HepG2 (cell line): Measurements from ENCODE around the gene ADAD2. TPM values are rescaled to one million over a fixed set of nuclear protein-coding genes. Genes with fewer than 3 reads are reported as not detected.

Experiments
- ATAC-seq: fragments of 200-7000 bp; cut with Tn5 transposase; 3 replicates; pipeline ENCODE4 v1.9.1; 2020; ENCODE audit warnings: mild to moderate bottlenecking, moderate library complexity
- BruUV-seq: library from RNA; stranded (reverse); fragments of 400-500 nt; replicated peaks from 2 replicates; lab custom pipeline; 2021; lab: Mats Ljungman, UMichigan
- CTCF ChIA-PET: fragments of 300-600 bp; formaldehyde crosslinking; extraction: SDS; loops from one replicate; lab custom pipeline; 2021; ENCODE audit warnings: low total read pairs, inconsistent platforms, low intra/inter-chr PET ratio; lab: Yijun Ruan, JAX
- POLR2A ChIA-PET: fragments of 350-600 bp; sonication (Branson Sonifier 250); formaldehyde crosslinking; loops from one replicate; lab custom pipeline; 2020; ENCODE audit warnings: antibody characterized with exemption, inconsistent platforms; lab: Yijun Ruan, JAX
- DNase-seq: peaks from one replicate; pipeline ENCODE4 v3.0.0-alpha.2; 2015; ENCODE audit warnings: low spot score
- FAIRE-seq: peaks from 3 replicates; lab custom pipeline; 2011; peaks lifted over from hg19 to GRCh38; lab: Jason Lieb, UNC
- H2AFZ ChIP-seq: one replicate; pipeline ENCODE4 v1.6.1; 2011; ENCODE audit warnings: low read length, inconsistent platforms
- H3K27ac ChIP-seq: fragments of 300-600 bp; 3 replicates; pipeline ENCODE4 v1.8.0; 2011; ENCODE audit warnings: mixed run types, mild to moderate bottlenecking, mixed read lengths, low read length, inconsistent platforms; ENCODE audit not compliant: insufficient read depth; ENCODE audit errors: extremely low read length
- H3K27me3 ChIP-seq, 2 experiments: fragments of 200-600 bp in 1 of 2; 2 replicates in 1 of 2; 3 replicates in 1 of 2; pipeline versions ENCODE4 v1.6.0 to v1.8.0; 2011; ENCODE audit warnings: low read length in 2 of 2, mild to moderate bottlenecking in 2 of 2, moderate library complexity in 2 of 2, inconsistent platforms in 1 of 2; ENCODE audit not compliant: insufficient read depth in 2 of 2, control insufficient read depth in 1 of 2
- H3K36me3 ChIP-seq, 2 experiments: fragments of 200-600 bp in 1 of 2; replicated peaks in 1 of 2; 2 replicates in 1 of 2; 3 replicates in 1 of 2; pipeline versions ENCODE4 v1.5.1 to v1.8.0; 2011; ENCODE audit warnings: low read length in 2 of 2, inconsistent platforms in 1 of 2; ENCODE audit not compliant: insufficient read depth in 2 of 2, control insufficient read depth in 1 of 2
- H3K4me1 ChIP-seq: 2 replicates; pipeline ENCODE4 v1.5.1; 2012; ENCODE audit warnings: low read length, inconsistent platforms; ENCODE audit not compliant: insufficient read depth
- H3K4me2 ChIP-seq: 2 replicates; pipeline ENCODE4 v1.6.0; 2011; ENCODE audit warnings: low read depth, low read length, inconsistent platforms
- H3K4me3 ChIP-seq, 3 experiments: fragments of 200-600 bp in 1 of 3; sonication (generic), shearing (Covaris generic) in 1 of 3; replicated peaks in 1 of 3; 2 replicates each; pipeline ENCODE4 v1.5.1; 2011 to 2016; ENCODE audit warnings: low read length in 3 of 3, inconsistent platforms in 2 of 3, low read depth in 2 of 3, mild to moderate bottlenecking in 2 of 3, control low read depth in 1 of 3, mixed read lengths in 1 of 3; ENCODE audit not compliant: insufficient read depth in 1 of 3
- H3K79me2 ChIP-seq: one replicate; pipeline ENCODE4 v1.6.1; 2011; ENCODE audit warnings: low read length, inconsistent platforms; ENCODE audit not compliant: insufficient read depth
- H3K9ac ChIP-seq: 2 replicates; pipeline ENCODE4 v1.6.0; 2011; ENCODE audit warnings: mild to moderate bottlenecking, low read depth, low read length, inconsistent platforms; ENCODE audit not compliant: insufficient read depth
- H3K9me3 ChIP-seq: 2 replicates; pipeline ENCODE4 v1.5.1; 2012; ENCODE audit warnings: mild to moderate bottlenecking, low read length
- H4K20me1 ChIP-seq: 2 replicates; pipeline ENCODE4 v1.6.0; 2011; ENCODE audit warnings: inconsistent platforms, mild to moderate bottlenecking, low read length, moderate library complexity; ENCODE audit not compliant: insufficient read depth
- ATF1 ChIP-seq: IDR thresholded peaks from 2 replicates; pipeline ENCODE4 v1.6.1; 2016; ENCODE audit warnings: mild to moderate bottlenecking, control low read depth
- ATF6 ChIP-seq: sonication (generic); formaldehyde crosslinking; conservative IDR thresholded peaks from 2 replicates; pipeline ENCODE4 v1.4.0; 2020; ENCODE audit warnings: missing genetic modification reagents
- CHD2 ChIP-seq: IDR thresholded peaks from 2 replicates; pipeline ENCODE4 v1.6.1; 2011; ENCODE audit warnings: low read depth, low read length, improper control_type of control experiment
- HNRNPK ChIP-seq: fragments of 200-400 bp; formaldehyde crosslinking; IDR thresholded peaks from 2 replicates; pipeline ENCODE4 v1.6.1; 2018; ENCODE audit warnings: low read length, low read depth, moderate library complexity, mild to moderate bottlenecking; ENCODE audit not compliant: poor library complexity, severe bottlenecking
- IRF9 ChIP-seq: sonication (generic); formaldehyde crosslinking; IDR thresholded peaks from 2 replicates; pipeline ENCODE4 v1.8.0; 2022; ENCODE audit warnings: missing genetic modification reagents, mild to moderate bottlenecking, borderline replicate concordance
- MXD4 ChIP-seq: IDR thresholded peaks from 2 replicates; pipeline ENCODE4 v1.6.1; 2016; ENCODE audit warnings: mild to moderate bottlenecking, missing biosample characterization, missing genetic modification reagents
- PCBP1 ChIP-seq: fragments of 200-400 bp; formaldehyde crosslinking; IDR thresholded peaks from 2 replicates; pipeline ENCODE4 v1.6.1; 2017; ENCODE audit warnings: mild to moderate bottlenecking, low read depth, low read length, borderline replicate concordance
- PITX1 ChIP-seq: sonication (generic); formaldehyde crosslinking; IDR thresholded peaks from 2 replicates; pipeline ENCODE4 v1.5.1; 2020; ENCODE audit warnings: mild to moderate bottlenecking, missing genetic modification reagents
- POGK ChIP-seq: sonication (generic); formaldehyde crosslinking; conservative IDR thresholded peaks from 2 replicates; pipeline ENCODE4 v1.8.0; 2022; ENCODE audit warnings: mild to moderate bottlenecking, moderate library complexity, missing genetic modification reagents
- RBAK ChIP-seq: sonication (generic); formaldehyde crosslinking; IDR thresholded peaks from 2 replicates; pipeline ENCODE4 v1.5.1; 2020; ENCODE audit warnings: mild to moderate bottlenecking, missing genetic modification reagents
- SMAD1 ChIP-seq: sonication (generic); formaldehyde crosslinking; IDR thresholded peaks from 2 replicates; pipeline ENCODE4 v1.4.0; 2020; ENCODE audit warnings: missing genetic modification reagents, low read depth, mild to moderate bottlenecking, borderline replicate concordance
- SNRNP70 ChIP-seq: fragments of 200-400 bp; formaldehyde crosslinking; IDR thresholded peaks from 2 replicates; pipeline ENCODE4 v1.6.1; 2017; ENCODE audit warnings: mild to moderate bottlenecking, low read depth, low read length, moderate library complexity
- ZNF362 ChIP-seq: sonication (generic); formaldehyde crosslinking; IDR thresholded peaks from 2 replicates; pipeline ENCODE4 v1.4.0; 2020; ENCODE audit warnings: missing genetic modification reagents, mild to moderate bottlenecking, borderline replicate concordance
- ZNF513 ChIP-seq: sonication (generic); formaldehyde crosslinking; conservative IDR thresholded peaks from 2 replicates; pipeline ENCODE4 v1.5.0; 2020; ENCODE audit warnings: missing genetic modification reagents
- ZNF549 ChIP-seq: sonication (generic); formaldehyde crosslinking; IDR thresholded peaks from 2 replicates; pipeline ENCODE4 v1.5.0; 2020; ENCODE audit warnings: missing genetic modification reagents
- ZNF713 ChIP-seq: sonication (generic); formaldehyde crosslinking; IDR thresholded peaks from 2 replicates; pipeline ENCODE4 v1.4.0; 2020; ENCODE audit warnings: mild to moderate bottlenecking, missing genetic modification reagents
- ZSCAN9 ChIP-seq: IDR thresholded peaks from 2 replicates; pipeline ENCODE4 v1.6.1; 2016; ENCODE audit warnings: borderline replicate concordance
- WGBS: methylation state at CpG from one replicate; pipeline ENCODE4 v1.1.6; 2017; ENCODE audit warnings: low lambda C conversion rate; 5-methylcytosine and 5-hydroxymethylcytosine counted together
- in situ Hi-C: cut with HindIII; loops from 2 replicates; pipeline ENCODE4 v1.10.0; 2017; ENCODE audit warnings: low pct_unique_long_range_greater_than_20kb; ENCODE audit not compliant: extremely low pct_ligation_motif_present
- intact Hi-C: fragments of 100-400 bp; cut with micrococcal nuclease; formaldehyde crosslinking; loops from one replicate; pipeline ENCODE4 v1.10.0; 2022; ENCODE audit not compliant: unreplicated experiment
- polyA plus RNA-seq, 8 experiments: library from polyadenylated mRNA; depleted of rRNA in 3 of 8; stranded (reverse) in 7 of 8; unstranded in 1 of 8; fragments of >200 nt; fragmentation: Illumina TruSeq in 4 of 8; extraction: Trizol in 4 of 8; gene quantifications; 2 replicates each; pipeline versions ENCODE4 v1.2.1 to v1.2.3, GENCODE V29; 2011 to 2016; ENCODE audit warnings: low read depth in 4 of 8, missing spikeins in 1 of 8, mixed read lengths in 1 of 8; ENCODE audit not compliant: insufficient read depth in 1 of 8
- total RNA-seq, 5 experiments: library from RNA; depleted of rRNA; stranded (reverse); fragments of >200 nt; fragmentation: Illumina TruSeq; extraction: Trizol; gene quantifications; 2 replicates each; pipeline ENCODE4 v1.2.3, GENCODE V29; 2016; ENCODE audit warnings: low read depth in 1 of 5

The ADAD2 gene
- total and polyA plus RNA-seq, 2 of the 13 experiments (the other 11 are each of a cell fraction or from before 2014, with no cell fraction given), result not detected

GRCh38 chr16:84143784-84144199 lies 47.2 kb upstream of the ADAD2 start:
- CTCF ChIA-PET, result interaction anchor here (1.8 kb wide), 1 partner anchor 31 kb away, joined by 6 read pairs; no protein-coding TSS in a partner anchor
- Histone ChIP-seq H3K36me3 (no peaks in the 10 kb centered on the region), H3K9me3 (no peaks in the 10 kb centered on the region), H3K4me1 (peaks cover 52% of the 10 kb centered on the region), H3K9ac (peak overlapping the region; percentile 77), H3K4me3 (peak overlapping the region; percentile 90 to 100 (median 92)), H3K79me2 (peaks cover 40% of the 10 kb centered on the region), H3K4me2 (peak overlapping the region; percentile 97), H4K20me1 (peaks cover 3% of the 10 kb centered on the region; the same call in 1 of the 2 replicates), H3K27ac (no peak overlapping the region), H2AFZ (no peak overlapping the region), H3K27me3 (peaks cover 2 to 10% of the 10 kb centered on the region in 2 experiments)
- POLR2A ChIA-PET, result interaction anchor here (1.0 kb wide), 1 partner anchor 27 kb away, joined by 7 read pairs; the partner anchor contains the start of gene MBTPS1
- in situ Hi-C loops, result no loop called here
- no peak for DNase-seq
- no TSS peak for BruUV-seq
- intact Hi-C loops, result loop anchor here (1.0 to 2.0 kb wide), 2 partner anchors 31 to 44 kb away; partner anchors contain the start of gene TAF1C
- ATAC-seq, result no peak
- no peak for FAIRE-seq
- 38% methylated on average over 13 of the region's 13 CpGs for WGBS
- no peak for TF ChIP-seq CHD2
- no peak for TF ChIP-seq MXD4 (CRISPR knock-in tag)
- TF ChIP-seq PITX1 (CRISPR knock-in tag), result 0 out of 2 replicates have a peak, but pooled peaks have one; percentile 5
- TF ChIP-seq ZNF513 (CRISPR knock-in tag), result no peak
- no peak for TF ChIP-seq ZNF713 (CRISPR knock-in tag)
- 0 out of 2 replicates have a peak, but pooled peaks have one; percentile 1 for TF ChIP-seq POGK (CRISPR knock-in tag)
- TF ChIP-seq SMAD1 (CRISPR knock-in tag), result no peak
- TF ChIP-seq PCBP1, result 0 out of 2 replicates have a peak, but pooled peaks have one; percentile 54
- peak; percentile 74; the same call in 1 of the 2 replicates for TF ChIP-seq ZNF362 (CRISPR knock-in tag)
- no peak for TF ChIP-seq RBAK (CRISPR knock-in tag)
- TF ChIP-seq IRF9 (CRISPR knock-in tag), result no peak
- peak; percentile 64 for TF ChIP-seq HNRNPK
- TF ChIP-seq ZNF549 (CRISPR knock-in tag), result no peak
- no peak for TF ChIP-seq SNRNP70
- no peak for TF ChIP-seq ZSCAN9 (CRISPR knock-in tag)
- TF ChIP-seq ATF6 (CRISPR knock-in tag), result no peak
- TF ChIP-seq ATF1 (CRISPR knock-in tag), result no peak
